GM12878 (cell line): ENCODE results near the gene ZNF827. TPM values are rescaled to one million over a fixed set of nuclear protein-coding genes. Genes with fewer than 3 reads are reported as not detected.
A peak's percentile ranks its signal among the peaks of the same experiment; 100 is the strongest.

Source experiments
- ATF2 ChIP-seq: IDR thresholded peaks from 2 replicates; pipeline ENCODE4 v1.6.1; 2012; ENCODE audit warnings: low read length, inconsistent platforms
- CREM ChIP-seq: IDR thresholded peaks from 2 replicates; pipeline ENCODE4 v1.6.1; 2014; ENCODE audit warnings: antibody characterized with exemption, low read depth
- GABPA ChIP-seq: IDR thresholded peaks from 2 replicates; pipeline ENCODE4 v1.6.1; 2014; ENCODE audit warnings: antibody characterized with exemption, low read depth, mild to moderate bottlenecking, inconsistent platforms
- KLF5 ChIP-seq: fragments of 450-650 bp; IDR thresholded peaks from 2 replicates; pipeline ENCODE4 v1.6.1; 2014; ENCODE audit warnings: mild to moderate bottlenecking; ENCODE audit not compliant: partially characterized antibody
- MTA3 ChIP-seq: IDR thresholded peaks from 2 replicates; pipeline ENCODE4 v1.6.1; 2012; ENCODE audit warnings: low read length, inconsistent platforms, borderline replicate concordance
- NR2F1 ChIP-seq: fragments of 450-650 bp; conservative IDR thresholded peaks from 2 replicates; pipeline ENCODE4 v1.6.1; 2017; ENCODE audit warnings: mild to moderate bottlenecking
- RB1 ChIP-seq: fragments of 450-650 bp; formaldehyde crosslinking; IDR thresholded peaks from 2 replicates; pipeline ENCODE4 v1.6.1; 2017; ENCODE audit warnings: mild to moderate bottlenecking, borderline replicate concordance
- TARDBP ChIP-seq: IDR thresholded peaks from 2 replicates; pipeline ENCODE4 v1.6.1; 2016; ENCODE audit warnings: borderline replicate concordance
- TBL1XR1 ChIP-seq: IDR thresholded peaks from 2 replicates; pipeline ENCODE4 v1.6.1; 2012; ENCODE audit warnings: low read depth, low read length, improper control_type of control experiment
- ZNF622 ChIP-seq: fragments of 450-650 bp; IDR thresholded peaks from 2 replicates; pipeline ENCODE4 v1.6.1; 2017; ENCODE audit warnings: mild to moderate bottlenecking, inconsistent platforms
- polyA plus RNA-seq, 11 experiments: library from polyadenylated mRNA; depleted of rRNA in 4 of 11; unstranded in 6 of 11; stranded (reverse) in 5 of 11; fragments of >200 nt; fragmentation: Nextera tagmentation in 4 of 11; fragmentation: Illumina TruSeq in 1 of 11; extraction: Ambion mirVana in 4 of 11; extraction: Trizol in 1 of 11; gene quantifications; 1 replicate in 1 of 11; 2 replicates in 10 of 11; pipeline versions ENCODE4 v1.2.1 to v1.2.3, GENCODE V29; 2011 to 2016; ENCODE audit warnings: inconsistent platforms in 2 of 11, missing spikeins in 2 of 11, low read depth in 1 of 11
- total RNA-seq, 4 experiments: library from RNA; depleted of rRNA in 3 of 4; stranded (reverse); fragments of >200 nt in 3 of 4; fragmentation: Illumina TruSeq in 1 of 4; extraction: Trizol in 1 of 4; gene quantifications; 2 replicates each; pipeline versions ENCODE4 v1.2.1 to v1.2.3, GENCODE V29; 2013 to 2021
- TF ChIP-seq, protein P1 (sequence below): fragments of 450-650 bp; IDR thresholded peaks from 2 replicates; pipeline ENCODE4 v1.6.1; 2018; ENCODE audit warnings: mild to moderate bottlenecking, low read depth, moderate library complexity; ENCODE audit not compliant: partially characterized antibody
- TF ChIP-seq, protein P2 (sequence below): fragments of 450-650 bp; formaldehyde crosslinking; IDR thresholded peaks from 2 replicates; pipeline ENCODE4 v1.4.0; 2022; ENCODE audit warnings: mild to moderate bottlenecking, moderate library complexity
- TF ChIP-seq, protein P3 (sequence below): IDR thresholded peaks from 2 replicates; pipeline ENCODE4 v1.6.1; 2012; ENCODE audit warnings: low read depth, low read length, improper control_type of control experiment
- TF ChIP-seq, protein P4 (sequence below): IDR thresholded peaks from 2 replicates; pipeline ENCODE4 v1.6.1; 2012; ENCODE audit warnings: improper control_type of control experiment, low read depth, low read length; ENCODE audit not compliant: insufficient replicate concordance
- TF ChIP-seq, protein P5 (sequence below): IDR thresholded peaks from 2 replicates; pipeline ENCODE4 v1.6.1; 2012; ENCODE audit warnings: low read depth, low read length, improper control_type of control experiment

ZNF827 gene
- total and polyA plus RNA-seq, 10 of the 15 experiments (the other 5 are each of a cell fraction or from before 2014, with no cell fraction given) = 3.8 to 31.5 (median 13.6) TPM

GRCh38 chr4:145829629-145830395 is 108.8 kb downstream of the ZNF827 start (continued):
- peak; percentile 87 for TF ChIP-seq ATF2
- TF ChIP-seq MTA3 = peak; percentile 87; the same call in 1 of the 2 replicates
- TF ChIP-seq TARDBP = no peak
- TF ChIP-seq NR2F1 = peak; percentile 65
- TF ChIP-seq, protein P1, sequence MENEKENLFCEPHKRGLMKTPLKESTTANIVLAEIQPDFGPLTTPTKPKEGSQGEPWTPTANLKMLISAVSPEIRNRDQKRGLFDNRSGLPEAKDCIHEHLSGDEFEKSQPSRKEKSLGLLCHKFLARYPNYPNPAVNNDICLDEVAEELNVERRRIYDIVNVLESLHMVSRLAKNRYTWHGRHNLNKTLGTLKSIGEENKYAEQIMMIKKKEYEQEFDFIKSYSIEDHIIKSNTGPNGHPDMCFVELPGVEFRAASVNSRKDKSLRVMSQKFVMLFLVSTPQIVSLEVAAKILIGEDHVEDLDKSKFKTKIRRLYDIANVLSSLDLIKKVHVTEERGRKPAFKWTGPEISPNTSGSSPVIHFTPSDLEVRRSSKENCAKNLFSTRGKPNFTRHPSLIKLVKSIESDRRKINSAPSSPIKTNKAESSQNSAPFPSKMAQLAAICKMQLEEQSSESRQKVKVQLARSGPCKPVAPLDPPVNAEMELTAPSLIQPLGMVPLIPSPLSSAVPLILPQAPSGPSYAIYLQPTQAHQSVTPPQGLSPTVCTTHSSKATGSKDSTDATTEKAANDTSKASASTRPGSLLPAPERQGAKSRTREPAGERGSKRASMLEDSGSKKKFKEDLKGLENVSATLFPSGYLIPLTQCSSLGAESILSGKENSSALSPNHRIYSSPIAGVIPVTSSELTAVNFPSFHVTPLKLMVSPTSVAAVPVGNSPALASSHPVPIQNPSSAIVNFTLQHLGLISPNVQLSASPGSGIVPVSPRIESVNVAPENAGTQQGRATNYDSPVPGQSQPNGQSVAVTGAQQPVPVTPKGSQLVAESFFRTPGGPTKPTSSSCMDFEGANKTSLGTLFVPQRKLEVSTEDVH = no peak
- TF ChIP-seq, protein P2, sequence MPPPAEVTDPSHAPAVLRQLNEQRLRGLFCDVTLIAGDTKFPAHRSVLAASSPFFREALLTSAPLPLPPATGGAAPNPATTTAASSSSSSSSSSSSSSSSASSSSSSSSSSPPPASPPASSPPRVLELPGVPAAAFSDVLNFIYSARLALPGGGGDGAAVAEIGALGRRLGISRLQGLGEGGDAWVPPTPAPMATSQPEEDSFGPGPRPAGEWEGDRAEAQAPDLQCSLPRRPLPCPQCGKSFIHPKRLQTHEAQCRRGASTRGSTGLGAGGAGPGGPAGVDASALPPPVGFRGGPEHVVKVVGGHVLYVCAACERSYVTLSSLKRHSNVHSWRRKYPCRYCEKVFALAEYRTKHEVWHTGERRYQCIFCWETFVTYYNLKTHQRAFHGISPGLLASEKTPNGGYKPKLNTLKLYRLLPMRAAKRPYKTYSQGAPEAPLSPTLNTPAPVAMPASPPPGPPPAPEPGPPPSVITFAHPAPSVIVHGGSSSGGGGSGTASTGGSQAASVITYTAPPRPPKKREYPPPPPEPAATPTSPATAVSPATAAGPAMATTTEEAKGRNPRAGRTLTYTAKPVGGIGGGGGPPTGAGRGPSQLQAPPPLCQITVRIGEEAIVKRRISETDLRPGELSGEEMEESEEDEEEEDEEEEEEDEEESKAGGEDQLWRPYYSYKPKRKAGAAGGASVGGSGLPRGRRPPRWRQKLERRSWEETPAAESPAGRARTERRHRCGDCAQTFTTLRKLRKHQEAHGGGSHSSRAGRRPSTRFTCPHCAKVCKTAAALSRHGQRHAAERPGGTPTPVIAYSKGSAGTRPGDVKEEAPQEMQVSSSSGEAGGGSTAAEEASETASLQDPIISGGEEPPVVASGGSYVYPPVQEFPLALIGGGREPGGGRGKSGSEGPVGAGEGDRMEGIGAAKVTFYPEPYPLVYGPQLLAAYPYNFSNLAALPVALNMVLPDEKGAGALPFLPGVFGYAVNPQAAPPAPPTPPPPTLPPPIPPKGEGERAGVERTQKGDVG (CRISPR knock-in tag) = no peak
- peak; percentile 41; the same call in 1 of the 2 replicates for TF ChIP-seq GABPA
- TF ChIP-seq TBL1XR1 = 0 out of 2 replicates have a peak, but pooled peaks have one; percentile 52
- peak; percentile 59 for TF ChIP-seq CREM
- no peak for TF ChIP-seq RB1
- TF ChIP-seq KLF5 = no peak
- TF ChIP-seq, protein P3, sequence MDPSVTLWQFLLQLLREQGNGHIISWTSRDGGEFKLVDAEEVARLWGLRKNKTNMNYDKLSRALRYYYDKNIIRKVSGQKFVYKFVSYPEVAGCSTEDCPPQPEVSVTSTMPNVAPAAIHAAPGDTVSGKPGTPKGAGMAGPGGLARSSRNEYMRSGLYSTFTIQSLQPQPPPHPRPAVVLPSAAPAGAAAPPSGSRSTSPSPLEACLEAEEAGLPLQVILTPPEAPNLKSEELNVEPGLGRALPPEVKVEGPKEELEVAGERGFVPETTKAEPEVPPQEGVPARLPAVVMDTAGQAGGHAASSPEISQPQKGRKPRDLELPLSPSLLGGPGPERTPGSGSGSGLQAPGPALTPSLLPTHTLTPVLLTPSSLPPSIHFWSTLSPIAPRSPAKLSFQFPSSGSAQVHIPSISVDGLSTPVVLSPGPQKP = no peak
- TF ChIP-seq, protein P4, sequence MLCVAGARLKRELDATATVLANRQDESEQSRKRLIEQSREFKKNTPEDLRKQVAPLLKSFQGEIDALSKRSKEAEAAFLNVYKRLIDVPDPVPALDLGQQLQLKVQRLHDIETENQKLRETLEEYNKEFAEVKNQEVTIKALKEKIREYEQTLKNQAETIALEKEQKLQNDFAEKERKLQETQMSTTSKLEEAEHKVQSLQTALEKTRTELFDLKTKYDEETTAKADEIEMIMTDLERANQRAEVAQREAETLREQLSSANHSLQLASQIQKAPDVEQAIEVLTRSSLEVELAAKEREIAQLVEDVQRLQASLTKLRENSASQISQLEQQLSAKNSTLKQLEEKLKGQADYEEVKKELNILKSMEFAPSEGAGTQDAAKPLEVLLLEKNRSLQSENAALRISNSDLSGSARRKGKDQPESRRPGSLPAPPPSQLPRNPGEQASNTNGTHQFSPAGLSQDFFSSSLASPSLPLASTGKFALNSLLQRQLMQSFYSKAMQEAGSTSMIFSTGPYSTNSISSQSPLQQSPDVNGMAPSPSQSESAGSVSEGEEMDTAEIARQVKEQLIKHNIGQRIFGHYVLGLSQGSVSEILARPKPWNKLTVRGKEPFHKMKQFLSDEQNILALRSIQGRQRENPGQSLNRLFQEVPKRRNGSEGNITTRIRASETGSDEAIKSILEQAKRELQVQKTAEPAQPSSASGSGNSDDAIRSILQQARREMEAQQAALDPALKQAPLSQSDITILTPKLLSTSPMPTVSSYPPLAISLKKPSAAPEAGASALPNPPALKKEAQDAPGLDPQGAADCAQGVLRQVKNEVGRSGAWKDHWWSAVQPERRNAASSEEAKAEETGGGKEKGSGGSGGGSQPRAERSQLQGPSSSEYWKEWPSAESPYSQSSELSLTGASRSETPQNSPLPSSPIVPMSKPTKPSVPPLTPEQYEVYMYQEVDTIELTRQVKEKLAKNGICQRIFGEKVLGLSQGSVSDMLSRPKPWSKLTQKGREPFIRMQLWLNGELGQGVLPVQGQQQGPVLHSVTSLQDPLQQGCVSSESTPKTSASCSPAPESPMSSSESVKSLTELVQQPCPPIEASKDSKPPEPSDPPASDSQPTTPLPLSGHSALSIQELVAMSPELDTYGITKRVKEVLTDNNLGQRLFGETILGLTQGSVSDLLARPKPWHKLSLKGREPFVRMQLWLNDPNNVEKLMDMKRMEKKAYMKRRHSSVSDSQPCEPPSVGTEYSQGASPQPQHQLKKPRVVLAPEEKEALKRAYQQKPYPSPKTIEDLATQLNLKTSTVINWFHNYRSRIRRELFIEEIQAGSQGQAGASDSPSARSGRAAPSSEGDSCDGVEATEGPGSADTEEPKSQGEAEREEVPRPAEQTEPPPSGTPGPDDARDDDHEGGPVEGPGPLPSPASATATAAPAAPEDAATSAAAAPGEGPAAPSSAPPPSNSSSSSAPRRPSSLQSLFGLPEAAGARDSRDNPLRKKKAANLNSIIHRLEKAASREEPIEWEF = no peak
- TF ChIP-seq ZNF622 = no peak
- TF ChIP-seq, protein P5, sequence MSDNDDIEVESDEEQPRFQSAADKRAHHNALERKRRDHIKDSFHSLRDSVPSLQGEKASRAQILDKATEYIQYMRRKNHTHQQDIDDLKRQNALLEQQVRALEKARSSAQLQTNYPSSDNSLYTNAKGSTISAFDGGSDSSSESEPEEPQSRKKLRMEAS = no peak
